ENCODE results near the gene TIMM10.

TIMM10 gene, protein sequence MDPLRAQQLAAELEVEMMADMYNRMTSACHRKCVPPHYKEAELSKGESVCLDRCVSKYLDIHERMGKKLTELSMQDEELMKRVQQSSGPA

DNA sequence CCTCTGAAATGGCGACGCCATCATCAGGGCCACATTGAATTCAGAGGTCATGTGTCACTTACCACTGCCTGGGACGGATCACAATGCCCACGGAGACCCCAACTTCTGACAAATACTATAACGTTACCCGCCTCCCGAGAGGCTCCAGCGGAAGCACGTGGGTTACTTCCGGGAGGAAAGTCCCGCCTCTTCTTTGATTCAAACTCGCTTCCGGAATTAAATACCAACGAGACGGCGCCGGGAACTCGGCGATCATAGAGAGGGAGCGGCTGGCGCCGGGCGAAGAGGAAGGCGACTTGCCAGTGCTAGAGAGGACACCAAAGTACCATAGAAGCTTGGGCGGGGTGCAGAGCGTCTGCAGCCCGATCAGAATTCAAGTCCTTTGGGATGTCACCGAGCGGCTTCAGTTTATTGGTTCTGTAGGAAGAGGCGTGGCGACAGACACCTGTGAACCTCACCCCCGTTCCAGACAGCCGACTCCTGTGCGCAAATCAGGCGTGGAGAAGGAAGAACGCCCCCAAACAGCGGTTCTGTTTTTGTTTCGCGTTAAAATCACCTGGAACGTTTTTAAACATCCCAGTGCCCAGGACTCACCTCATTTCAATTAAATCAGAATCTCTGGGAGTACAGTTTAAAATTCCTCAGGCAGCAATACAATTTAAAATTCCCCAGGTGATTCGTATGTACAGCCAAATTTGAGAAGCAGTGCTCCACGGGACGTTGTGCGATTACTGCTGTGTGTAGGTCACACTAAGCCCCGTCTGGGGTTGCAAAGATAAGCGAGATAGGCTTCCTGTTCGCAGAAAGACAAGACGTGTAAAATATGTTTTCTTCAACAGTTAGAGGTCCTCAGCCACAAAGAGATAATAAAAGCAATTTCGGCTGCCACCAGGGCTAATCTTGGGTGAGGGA, at the start of gene TIMM10:
Gene TIMM10 (minus strand): TSS at position 159 of the 912 bp plus-strand sequence. CDS start 565 bp downstream, outside the sequence.
- peak within 1 kb of the TSS; percentile 78 for H3K27ac ChIP-seq
- TF ChIP-seq, protein P1, sequence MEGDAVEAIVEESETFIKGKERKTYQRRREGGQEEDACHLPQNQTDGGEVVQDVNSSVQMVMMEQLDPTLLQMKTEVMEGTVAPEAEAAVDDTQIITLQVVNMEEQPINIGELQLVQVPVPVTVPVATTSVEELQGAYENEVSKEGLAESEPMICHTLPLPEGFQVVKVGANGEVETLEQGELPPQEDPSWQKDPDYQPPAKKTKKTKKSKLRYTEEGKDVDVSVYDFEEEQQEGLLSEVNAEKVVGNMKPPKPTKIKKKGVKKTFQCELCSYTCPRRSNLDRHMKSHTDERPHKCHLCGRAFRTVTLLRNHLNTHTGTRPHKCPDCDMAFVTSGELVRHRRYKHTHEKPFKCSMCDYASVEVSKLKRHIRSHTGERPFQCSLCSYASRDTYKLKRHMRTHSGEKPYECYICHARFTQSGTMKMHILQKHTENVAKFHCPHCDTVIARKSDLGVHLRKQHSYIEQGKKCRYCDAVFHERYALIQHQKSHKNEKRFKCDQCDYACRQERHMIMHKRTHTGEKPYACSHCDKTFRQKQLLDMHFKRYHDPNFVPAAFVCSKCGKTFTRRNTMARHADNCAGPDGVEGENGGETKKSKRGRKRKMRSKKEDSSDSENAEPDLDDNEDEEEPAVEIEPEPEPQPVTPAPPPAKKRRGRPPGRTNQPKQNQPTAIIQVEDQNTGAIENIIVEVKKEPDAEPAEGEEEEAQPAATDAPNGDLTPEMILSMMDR (conservative IDR thresholded peaks at IDR 0.05) = no peak; the same call in 1 of the 2 replicates

DNA sequence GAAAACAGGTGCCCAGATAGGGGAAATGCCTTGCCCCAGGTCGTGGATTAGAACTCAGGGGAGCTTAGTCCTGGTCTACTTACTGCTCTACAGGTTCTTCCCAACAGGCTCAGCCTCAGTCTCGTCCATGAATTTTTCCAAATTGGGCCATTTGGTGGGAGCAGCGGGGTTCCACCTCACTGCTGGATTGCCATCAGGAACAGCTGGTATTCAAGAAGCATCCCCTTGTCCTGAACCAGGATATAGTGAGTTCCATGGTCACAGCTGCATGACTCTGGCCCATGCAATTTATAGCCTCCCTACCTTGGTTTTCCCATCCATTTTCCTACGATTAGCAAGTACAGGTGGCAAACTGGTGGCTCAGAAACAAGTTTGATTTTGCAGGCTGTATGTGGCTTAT, 43.5 kb upstream of the TIMM10 start:
- TF ChIP-seq, protein P1 (conservative IDR thresholded peaks at IDR 0.05) = no peak
- no peak overlapping the region for H3K27ac ChIP-seq

DNA sequence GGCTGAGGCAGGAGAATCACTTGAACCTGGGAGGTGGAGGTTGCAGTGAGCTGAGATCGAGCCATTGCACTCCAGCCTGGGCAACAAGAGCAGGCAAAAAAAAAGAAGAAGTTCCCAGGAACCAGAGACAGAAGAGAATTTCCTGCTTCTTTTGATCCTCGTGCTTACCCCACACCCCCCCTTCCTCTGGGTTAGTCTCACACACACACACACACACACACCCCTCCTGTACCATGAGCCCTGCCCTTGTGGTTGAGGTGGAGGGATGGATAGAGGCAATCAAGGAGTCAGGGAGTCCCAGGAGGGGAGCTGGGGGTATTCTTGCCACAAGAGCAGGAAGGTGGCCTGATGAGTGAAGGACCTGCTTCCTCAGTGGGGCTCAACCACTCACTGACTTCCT, 41.1 kb upstream of the TIMM10 start:
- no peak overlapping the region for H3K27ac ChIP-seq
- TF ChIP-seq, protein P1 (conservative IDR thresholded peaks at IDR 0.05) = no peak

DNA sequence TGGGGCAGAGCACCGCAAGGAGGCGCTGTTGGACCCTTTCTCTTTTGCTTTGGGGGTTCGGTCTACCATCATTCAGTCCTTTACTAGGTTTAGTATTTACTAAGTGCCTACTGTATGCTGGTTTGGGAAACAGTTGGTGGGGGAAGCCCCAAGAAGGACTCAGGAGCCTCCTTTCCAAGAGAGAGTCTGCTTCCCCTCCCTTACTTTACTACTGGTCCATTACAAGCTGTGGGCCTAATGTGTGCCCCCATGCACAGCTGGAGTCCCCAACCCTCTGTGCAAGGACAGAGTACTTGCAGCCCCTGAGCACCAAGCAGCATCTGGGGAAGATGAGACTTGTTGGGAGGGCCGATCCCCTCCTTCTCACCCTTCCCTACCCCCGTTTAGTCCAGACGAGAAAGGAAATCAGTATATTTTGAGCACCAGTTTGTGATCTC, 37.8 kb upstream of the TIMM10 start:
- TF ChIP-seq, protein P1 (conservative IDR thresholded peaks at IDR 0.05) = peak; percentile 96
- peak overlapping the region; percentile 59; the same call in 1 of the 2 replicates for H3K27ac ChIP-seq

DNA sequence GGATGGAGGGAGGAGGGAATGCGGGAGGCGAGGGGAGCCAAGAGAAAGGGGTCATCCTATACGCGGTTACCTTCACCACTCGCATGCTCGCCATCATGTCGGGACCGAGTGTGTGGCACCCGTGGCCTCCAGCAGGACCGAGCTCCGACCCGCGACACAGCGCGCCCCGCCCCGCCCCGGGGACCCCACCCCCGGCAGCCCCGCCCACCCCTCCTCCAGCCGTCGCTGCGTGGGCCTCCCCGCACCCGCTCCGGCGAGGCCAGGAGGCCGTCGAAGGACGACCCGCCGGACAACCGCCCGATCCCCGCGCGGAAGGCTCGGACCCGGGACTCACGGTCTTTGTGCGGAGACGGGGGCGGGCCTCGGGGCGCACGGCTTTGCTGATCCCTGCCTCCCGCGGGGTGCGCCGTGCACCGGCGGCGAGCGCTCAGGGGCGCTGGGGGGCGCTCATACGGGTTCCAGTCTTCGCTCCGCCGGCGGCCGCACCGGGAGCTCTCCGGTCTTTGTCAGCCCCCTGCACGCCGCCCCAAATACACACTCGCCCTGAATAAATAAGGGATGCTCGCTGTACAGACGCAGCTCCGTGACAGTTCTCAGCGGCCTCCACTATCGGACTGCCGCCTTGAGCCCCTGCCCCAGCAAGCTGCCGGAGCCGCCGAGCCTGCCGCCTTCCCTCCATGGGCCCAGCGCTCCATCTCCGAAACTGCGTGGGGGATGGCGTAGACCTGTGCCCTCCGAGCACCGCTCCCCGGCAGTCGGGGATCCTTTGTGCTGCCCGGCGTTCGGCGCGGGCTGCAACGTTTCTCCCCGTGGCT, 37.2 kb upstream of the TIMM10 start, which contains the start of gene UBE2L6:
Gene UBE2L6 (minus strand): TSS at position 158 of the 815 bp plus-strand sequence. CDS start 61 bp downstream, at position 97.
- H3K27ac ChIP-seq = peak within 1 kb of the TSS; percentile 59
- TF ChIP-seq, protein P1 (conservative IDR thresholded peaks at IDR 0.05) = no peak; the same call in 1 of the 2 replicates

DNA sequence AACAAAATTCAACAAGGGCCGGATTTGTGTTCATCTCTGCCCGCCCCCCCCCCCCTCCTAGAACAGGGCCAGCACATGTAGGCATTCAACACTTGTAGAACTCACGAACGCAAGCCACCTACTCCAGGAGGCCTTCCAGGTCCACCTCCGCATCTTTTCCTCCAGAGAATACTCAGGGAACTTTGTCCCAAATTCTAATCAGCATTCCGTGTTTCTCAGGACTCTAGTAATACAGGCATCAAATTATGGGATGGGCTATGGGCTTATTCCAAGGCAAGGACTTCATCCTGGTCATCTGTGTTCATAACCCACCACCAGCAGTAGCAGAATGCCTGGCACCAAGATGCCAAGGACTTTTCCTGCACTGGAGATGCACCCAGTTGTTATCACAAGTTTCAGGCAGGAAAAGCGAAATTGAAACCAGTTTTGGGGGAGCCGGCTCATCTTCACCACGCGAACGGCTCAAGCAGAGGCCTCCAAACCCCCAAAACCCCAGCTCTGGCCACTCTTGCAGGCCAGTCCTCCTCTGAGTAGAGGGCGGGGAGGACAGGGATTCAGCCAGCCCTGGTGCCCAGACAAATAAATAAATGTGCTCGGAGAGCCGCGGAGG, 36.5 kb upstream of the TIMM10 start:
- TF ChIP-seq, protein P1 (conservative IDR thresholded peaks at IDR 0.05) = no peak
- peak overlapping the region; percentile 59; the same call in 1 of the 2 replicates for H3K27ac ChIP-seq
